ENCODE data around the gene ZKSCAN7. TPM values are rescaled to one million over a fixed set of nuclear protein-coding genes. Genes with fewer than 3 reads are reported as not detected.
"Not testable (repeated sequence)": the region's sequence is repeated elsewhere in the genome, so short reads cannot be mapped to it uniquely, and the experiment has no call there.

ZKSCAN7 gene
- polyA plus RNA-seq, 1 of the 3 experiments (the other 2 are of a cell fraction), result 5.4 TPM

- ChIA-PET CTCF (no interaction called here), POLR2A (no interaction called here)
- H3K27ac ChIP-seq (ENCODE audit: low read depth in 2 of 2, low read length in 1 of 2), result no peak overlapping the region
- no peaks in the 10 kb centered on the region; the same call in 1 of the 2 replicates for H3K27me3 ChIP-seq (ENCODE audit: insufficient read depth)
- no peaks in the 10 kb centered on the region for H3K9me3 ChIP-seq
- no peak overlapping the region for H3K4me2 ChIP-seq
- no peaks in the 10 kb centered on the region for H3F3A ChIP-seq (replicated peaks; ENCODE audit: insufficient read depth)
- no peaks in the 10 kb centered on the region for H3K36me3 ChIP-seq (replicated peaks in 1 of 2; ENCODE audit: control insufficient read depth in 1 of 2, insufficient read depth in 2 of 2, low read length in 1 of 2)
- H2AFZ ChIP-seq (ENCODE audit: low read depth), result no peak overlapping the region
- WGBS (ENCODE audit: low lambda C conversion rate), result 19% methylated on average over 1 of the region's 1 CpG
- H3K9me2 ChIP-seq, result no peaks in the 10 kb centered on the region
- H3K4me1 ChIP-seq (ENCODE audit: control insufficient read depth in 1 of 2, insufficient read depth in 2 of 2, low read depth in 1 of 2, low read length in 1 of 2), result peaks cover 0 to 3% of the 10 kb centered on the region in 2 experiments; a peak in 1 of 4 replicates
- no peak overlapping the region for H3K9ac ChIP-seq
- H3K4me3 ChIP-seq (ENCODE audit: low read depth in 2 of 2, low read length in 1 of 2), result no peak overlapping the region
- no peak for DNase-seq
- no peaks in the 10 kb centered on the region for H4K20me1 ChIP-seq (ENCODE audit: insufficient read depth)
- no peak for TF ChIP-seq SMC3 (IDR thresholded peaks at IDR 0.05; ENCODE audit: low read depth, low read length)
- TF ChIP-seq RXRA (IDR thresholded peaks at IDR 0.05; ENCODE audit: borderline replicate concordance, low read depth), result no peak
- no peak for TF ChIP-seq RAD21 (IDR thresholded peaks at IDR 0.05; ENCODE audit: low read length)
- TF ChIP-seq NFIC (IDR thresholded peaks at IDR 0.05; ENCODE audit: borderline replicate concordance), result no peak
- no peak for TF ChIP-seq REST (IDR thresholded peaks at IDR 0.05; ENCODE audit: low read depth, low read length)
- TF ChIP-seq FOSL2 (IDR thresholded peaks at IDR 0.05; ENCODE audit: borderline replicate concordance, low read depth), result no peak
- no peak for TF ChIP-seq RCOR1 (IDR thresholded peaks at IDR 0.05; ENCODE audit: low read length)
- TF ChIP-seq JUND (IDR thresholded peaks at IDR 0.05), result no peak
- no peaks in the 10 kb centered on the region for H3K79me2 ChIP-seq (ENCODE audit: insufficient read depth)
Observed at GRCh38 chr3:44535364-44535763, 19.6 kb upstream of the ZKSCAN7 start.

DNA sequence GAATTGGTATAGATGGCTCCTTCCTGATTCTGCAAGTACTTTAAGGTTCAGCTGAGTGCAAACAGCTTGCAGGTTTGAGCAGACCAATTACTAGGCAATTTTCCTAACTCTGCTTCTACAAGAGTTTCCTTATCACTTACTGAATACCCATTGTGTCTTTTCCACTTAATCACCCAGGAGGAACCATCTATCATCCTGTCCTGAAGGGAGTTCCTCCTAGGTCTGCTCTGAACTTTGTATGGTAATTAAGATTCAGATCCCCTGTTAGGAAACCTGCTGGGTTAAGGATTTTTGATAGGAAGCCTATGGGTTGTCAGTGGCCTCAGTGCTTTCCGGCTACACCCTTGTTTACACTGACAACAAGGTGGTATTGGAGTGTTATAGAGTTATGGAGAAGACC lies 10.2 kb upstream of the ZKSCAN7 start:
- H3K4me3 ChIP-seq (ENCODE audit: low read depth in 2 of 2, low read length in 1 of 2); DNase-seq; H3K9me3 ChIP-seq; H3K36me3 ChIP-seq (replicated peaks in 1 of 2; ENCODE audit: control insufficient read depth in 1 of 2, insufficient read depth in 2 of 2, low read length in 1 of 2); POLR2A ChIA-PET; H3K4me1 ChIP-seq (ENCODE audit: control insufficient read depth in 1 of 2, insufficient read depth in 2 of 2, low read depth in 1 of 2, low read length in 1 of 2); H3K4me2 ChIP-seq; H4K20me1 ChIP-seq (ENCODE audit: insufficient read depth); H3K9me2 ChIP-seq; H2AFZ ChIP-seq (ENCODE audit: low read depth); H3K27ac ChIP-seq (ENCODE audit: low read depth in 2 of 2, low read length in 1 of 2); H3K79me2 ChIP-seq (ENCODE audit: insufficient read depth); H3F3A ChIP-seq (replicated peaks; ENCODE audit: insufficient read depth); CTCF ChIA-PET; H3K9ac ChIP-seq: not testable (repeated sequence)
- peaks cover 11% of the 10 kb centered on the region; the same call in 1 of the 2 replicates for H3K27me3 ChIP-seq (ENCODE audit: insufficient read depth)
- 25% methylated on average over 1 of the region's 1 CpG for WGBS (ENCODE audit: low lambda C conversion rate)

DNA sequence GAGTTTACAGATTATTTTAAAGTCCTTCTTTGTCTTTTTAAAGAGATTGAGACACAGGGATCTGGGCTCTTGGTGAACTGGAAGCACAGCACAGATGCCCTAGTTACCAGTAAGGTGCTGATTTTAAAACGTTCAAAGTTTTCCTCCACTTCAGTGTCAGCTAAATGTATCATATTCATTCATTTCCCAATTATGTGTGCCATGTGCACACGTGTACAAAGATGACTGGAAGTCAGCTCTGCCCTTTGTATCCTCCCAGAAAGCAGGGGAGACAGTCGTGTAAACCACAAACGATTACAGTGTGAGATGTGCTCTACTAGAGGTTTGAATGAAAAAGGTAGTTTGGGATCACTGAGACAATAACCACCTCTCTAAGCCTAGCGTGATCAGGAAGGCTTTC lies 730 bp downstream of the ZKSCAN7 start:
- H3K27me3 ChIP-seq (ENCODE audit: insufficient read depth), result no peaks in the 10 kb centered on the region; the same call in 1 of the 2 replicates
- H3K27ac ChIP-seq (ENCODE audit: low read depth in 2 of 2, low read length in 1 of 2), result peak overlapping the region in 1 of 2 experiments; percentile 86; a peak in 2 of 4 replicates
- ChIA-PET CTCF (no interaction called here), POLR2A (interaction anchor here (0.6 to 2.3 kb wide), 4 partner anchors 9 to 77 kb away, joined by 3 to 13 read pairs (median 4); partner anchors contain the start of genes ZNF197 and ZNF660)
- no peaks in the 10 kb centered on the region for H4K20me1 ChIP-seq (ENCODE audit: insufficient read depth)
- 14% methylated on average over 5 of the region's 5 CpGs for WGBS (ENCODE audit: low lambda C conversion rate)
- no peaks in the 10 kb centered on the region for H3K9me2 ChIP-seq
- no peaks in the 10 kb centered on the region for H3F3A ChIP-seq (replicated peaks; ENCODE audit: insufficient read depth)
- peak overlapping the region; percentile 66 for H3K9ac ChIP-seq
- H2AFZ ChIP-seq (ENCODE audit: low read depth), result peak overlapping the region; percentile 100
- H3K4me1 ChIP-seq (ENCODE audit: control insufficient read depth in 1 of 2, insufficient read depth in 2 of 2, low read depth in 1 of 2, low read length in 1 of 2), result peaks cover 0 to 21% of the 10 kb centered on the region in 2 experiments; a peak in 2 of 4 replicates
- peaks cover 20 to 26% of the 10 kb centered on the region in 2 experiments for H3K36me3 ChIP-seq (replicated peaks in 1 of 2; ENCODE audit: control insufficient read depth in 1 of 2, insufficient read depth in 2 of 2, low read length in 1 of 2)
- peaks cover 5% of the 10 kb centered on the region; the same call in 1 of the 2 replicates for H3K79me2 ChIP-seq (ENCODE audit: insufficient read depth)
- peak; percentile 51 for DNase-seq
- H3K9me3 ChIP-seq, result no peaks in the 10 kb centered on the region
- peak overlapping the region; percentile 73 for H3K4me2 ChIP-seq
- peak overlapping the region; percentile 71 to 95 for H3K4me3 ChIP-seq (ENCODE audit: low read depth in 2 of 2, low read length in 1 of 2)
- TF ChIP-seq TAF1 (IDR thresholded peaks at IDR 0.05; ENCODE audit: borderline replicate concordance, low read depth, low read length), result no peak
- TF ChIP-seq CHD2 (IDR thresholded peaks at IDR 0.05; ENCODE audit: low read length, partially characterized antibody), result no peak
- peak; percentile 50; the same call in 1 of the 2 replicates for TF ChIP-seq MXI1 (IDR thresholded peaks at IDR 0.05; ENCODE audit: low read depth, low read length)
- no peak for TF ChIP-seq NFIC (IDR thresholded peaks at IDR 0.05; ENCODE audit: borderline replicate concordance)
- no peak for TF ChIP-seq REST (IDR thresholded peaks at IDR 0.05; ENCODE audit: low read depth, low read length)
- no peak for TF ChIP-seq EZH2phosphoT487 (IDR thresholded peaks at IDR 0.05; ENCODE audit: borderline replicate concordance, low read depth)
- TF ChIP-seq, protein P1, sequence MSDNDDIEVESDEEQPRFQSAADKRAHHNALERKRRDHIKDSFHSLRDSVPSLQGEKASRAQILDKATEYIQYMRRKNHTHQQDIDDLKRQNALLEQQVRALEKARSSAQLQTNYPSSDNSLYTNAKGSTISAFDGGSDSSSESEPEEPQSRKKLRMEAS (IDR thresholded peaks at IDR 0.05; ENCODE audit: low read depth), result 0 out of 2 replicates have a peak, but pooled peaks have one; percentile 2

Measured in SK-N-SH (cell line).